ENCODE measurements around the gene LNPEP. TPM values are rescaled to one million over a fixed set of nuclear protein-coding genes. Genes with fewer than 3 reads are reported as not detected.

The LNPEP gene
- total RNA-seq, 1 experiment from 2014 or later: 18.8 TPM

- ChIA-PET POLR2A (ENCODE audit: unreplicated experiment) (no interaction called here), CTCF (no interaction called here)
- no peak overlapping the region for H3K4me2 ChIP-seq
- H3K4me1 ChIP-seq (replicated peaks; ENCODE audit: insufficient read depth): no peaks in the 10 kb centered on the region
- no peak for DNase-seq
- H3K36me3 ChIP-seq (ENCODE audit: low read depth): no peaks in the 10 kb centered on the region
- no peaks in the 10 kb centered on the region for H3K9me3 ChIP-seq (ENCODE audit: insufficient read depth, low read depth)
- no peaks in the 10 kb centered on the region for H3F3A ChIP-seq (ENCODE audit: insufficient read depth, low read depth)
- no peaks in the 10 kb centered on the region for H3K79me2 ChIP-seq (ENCODE audit: low read depth)
- intact Hi-C loops (cut with micrococcal nuclease; ENCODE audit: unreplicated experiment): no loop called here
- no peaks in the 10 kb centered on the region for H4K20me1 ChIP-seq (ENCODE audit: insufficient read depth)
- no peak for TF ChIP-seq EZH2 (IDR thresholded peaks at IDR 0.05; ENCODE audit: low read depth)
- TF ChIP-seq CTCF (conservative IDR thresholded peaks at IDR 0.05): no peak
- no peak overlapping the region for H2AFZ ChIP-seq
- no peaks in the 10 kb centered on the region for H3K27me3 ChIP-seq (ENCODE audit: insufficient read depth, low read depth)
- H3K4me3 ChIP-seq: no peak overlapping the region
- H3K27ac ChIP-seq: no peak overlapping the region
- H3K9me2 ChIP-seq (ENCODE audit: insufficient read depth): no peaks in the 10 kb centered on the region
- no TSS peak for BruUV-seq (replicated peaks)
These were observed 24.7 kb upstream of the LNPEP start for GRCh38 chr5:96911139-96911538.

- H3K9me3 ChIP-seq (ENCODE audit: insufficient read depth, low read depth): no peaks in the 10 kb centered on the region
- H3K4me2 ChIP-seq: no peak overlapping the region
- H3K27ac ChIP-seq: no peak overlapping the region
- H2AFZ ChIP-seq: no peak overlapping the region
- no TSS peak for BruUV-seq (replicated peaks)
- H3K4me3 ChIP-seq: no peak overlapping the region
- intact Hi-C loops (cut with micrococcal nuclease; ENCODE audit: unreplicated experiment): no loop called here
- ChIA-PET CTCF (no interaction called here), POLR2A (ENCODE audit: unreplicated experiment) (no interaction called here)
- H4K20me1 ChIP-seq (ENCODE audit: insufficient read depth): no peaks in the 10 kb centered on the region
- no peaks in the 10 kb centered on the region for H3K27me3 ChIP-seq (ENCODE audit: insufficient read depth, low read depth)
- no peak for DNase-seq
- no peaks in the 10 kb centered on the region for H3F3A ChIP-seq (ENCODE audit: insufficient read depth, low read depth)
- no peaks in the 10 kb centered on the region for H3K4me1 ChIP-seq (replicated peaks; ENCODE audit: insufficient read depth)
- H3K9me2 ChIP-seq (ENCODE audit: insufficient read depth): no peaks in the 10 kb centered on the region
- no peaks in the 10 kb centered on the region for H3K79me2 ChIP-seq (ENCODE audit: low read depth)
- no peak for TF ChIP-seq CTCF (conservative IDR thresholded peaks at IDR 0.05)
- no peaks in the 10 kb centered on the region for H3K36me3 ChIP-seq (ENCODE audit: low read depth)
These were observed 22.6 kb upstream of the LNPEP start for GRCh38 chr5:96913233-96913632.

- POLR2A ChIA-PET (ENCODE audit: unreplicated experiment): no interaction called here
- TF ChIP-seq EZH2 (IDR thresholded peaks at IDR 0.05; ENCODE audit: low read depth): no peak
- no peak for TF ChIP-seq CTCF (conservative IDR thresholded peaks at IDR 0.05)
These were observed 16.1 kb upstream of the LNPEP start for GRCh38 chr5:96919754-96920197.

More at GRCh38 chr5:96919754-96920197, 16.1 kb upstream of the LNPEP start:
- BruUV-seq (replicated peaks): no TSS peak
- DNase-seq: no peak
- no peaks in the 10 kb centered on the region for H4K20me1 ChIP-seq (ENCODE audit: insufficient read depth)
- H3K27ac ChIP-seq: no peak overlapping the region
- H3K4me3 ChIP-seq: no peak overlapping the region
- H3K9me3 ChIP-seq (ENCODE audit: insufficient read depth, low read depth): no peaks in the 10 kb centered on the region
- H3F3A ChIP-seq (ENCODE audit: insufficient read depth, low read depth): no peaks in the 10 kb centered on the region; the same call in 1 of the 2 replicates
- no peaks in the 10 kb centered on the region for H3K36me3 ChIP-seq (ENCODE audit: low read depth)
- no peaks in the 10 kb centered on the region for H3K27me3 ChIP-seq (ENCODE audit: insufficient read depth, low read depth)
- H3K9me2 ChIP-seq (ENCODE audit: insufficient read depth): no peaks in the 10 kb centered on the region
- H3K79me2 ChIP-seq (ENCODE audit: low read depth): no peaks in the 10 kb centered on the region
- no peaks in the 10 kb centered on the region for H3K4me1 ChIP-seq (replicated peaks; ENCODE audit: insufficient read depth)
- no peak overlapping the region for H2AFZ ChIP-seq
- H3K4me2 ChIP-seq: no peak overlapping the region
- CTCF ChIA-PET: no interaction called here
- intact Hi-C loops (cut with micrococcal nuclease; ENCODE audit: unreplicated experiment): no loop called here
